ENCODE measurements around the gene PODNL1.

GRCh38 chr19:13977803-13978202, 39.6 kb upstream of the PODNL1 start:
- TF ChIP-seq CTCF (optimal IDR thresholded peaks at IDR 0.05 in 1 of 3, IDR thresholded peaks at IDR 0.05 in 1 of 3, conservative IDR thresholded peaks at IDR 0.05 in 1 of 3; ENCODE audit: extremely low read depth in 1 of 3, insufficient read depth in 2 of 3, low read length in 3 of 3) (no peak), EZH2 (IDR thresholded peaks at IDR 0.05; ENCODE audit: low read length) (no peak)

Data from keratinocyte (primary cell).